HG03575 (cell line): Measurements from ENCODE around the gene NR2C1.

ENCODE experiments used
- ATAC-seq: cut with Tn5 transposase; IDR thresholded peaks from one replicate; pipeline ENCODE4 v1.9.1; 2021; ENCODE audit not compliant: unreplicated experiment, insufficient number of reproducible peaks, low FRiP score; ENCODE audit errors: extremely low read depth

NR2C1 gene

GRCh38 chr12:95089462-95089861 lies 16.0 kb upstream of the NR2C1 start:
- ATAC-seq: no peak

- no peak for ATAC-seq
Observed at GRCh38 chr12:95088379-95088778, 15.0 kb upstream of the NR2C1 start.

DNA sequence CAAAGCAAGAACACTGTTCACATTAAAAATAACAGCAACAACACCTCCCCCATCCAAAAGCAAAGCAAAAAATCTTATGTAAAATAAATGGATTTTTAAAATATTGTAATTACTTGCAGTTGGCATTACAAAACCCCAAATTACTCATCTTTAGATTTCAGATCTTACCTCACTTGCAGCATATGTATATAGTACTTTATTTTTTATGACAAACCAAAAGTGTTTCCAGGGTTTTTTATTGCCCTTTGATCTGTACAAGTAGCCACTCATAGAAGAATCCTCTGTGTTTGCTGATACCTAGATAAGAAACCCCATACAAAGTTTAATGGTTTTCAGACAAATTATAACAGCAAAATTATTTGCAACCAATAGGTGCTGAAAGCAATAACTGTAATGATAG lies 12.2 kb upstream of the NR2C1 start:
- ATAC-seq: no peak

DNA sequence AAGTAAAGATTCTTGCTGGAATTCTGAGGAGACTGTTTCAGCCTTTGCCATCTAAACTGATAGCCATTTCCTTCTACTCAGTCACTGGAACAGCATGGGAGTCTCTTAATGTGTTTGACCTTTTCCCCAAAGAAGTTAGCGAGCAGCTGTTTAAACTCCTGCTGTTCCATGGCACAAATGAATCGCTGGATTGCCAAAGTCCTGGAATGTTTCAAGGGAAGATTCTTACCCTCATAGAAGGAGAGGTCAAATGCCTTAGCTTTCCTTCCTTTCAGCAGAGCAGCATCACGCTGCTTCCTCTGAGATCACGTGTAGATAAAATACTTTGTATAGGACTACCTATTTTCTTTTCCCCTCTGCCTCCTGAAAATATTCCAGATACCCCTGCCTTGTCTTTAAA lies 10.5 kb upstream of the NR2C1 start:
- ATAC-seq: no peak

DNA sequence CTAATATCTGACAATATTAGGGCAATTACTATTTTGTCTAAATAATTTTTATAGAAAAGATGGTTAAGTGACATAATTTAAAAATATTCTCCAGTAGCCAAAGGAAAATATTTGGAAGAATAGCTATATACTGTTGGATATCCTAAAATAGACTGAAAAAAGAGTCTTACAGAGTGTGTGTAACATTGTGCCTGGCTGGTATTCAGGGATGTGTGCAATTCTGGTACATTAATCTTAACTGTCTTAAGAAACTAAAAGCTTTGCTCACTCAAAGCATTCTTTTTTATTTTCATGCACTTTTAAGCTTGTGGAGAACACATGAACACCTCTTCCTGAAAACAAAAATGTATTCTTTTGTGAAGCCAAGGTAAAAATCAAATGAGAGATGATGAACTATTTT lies 10.1 kb upstream of the NR2C1 start:
- ATAC-seq: no peak

DNA sequence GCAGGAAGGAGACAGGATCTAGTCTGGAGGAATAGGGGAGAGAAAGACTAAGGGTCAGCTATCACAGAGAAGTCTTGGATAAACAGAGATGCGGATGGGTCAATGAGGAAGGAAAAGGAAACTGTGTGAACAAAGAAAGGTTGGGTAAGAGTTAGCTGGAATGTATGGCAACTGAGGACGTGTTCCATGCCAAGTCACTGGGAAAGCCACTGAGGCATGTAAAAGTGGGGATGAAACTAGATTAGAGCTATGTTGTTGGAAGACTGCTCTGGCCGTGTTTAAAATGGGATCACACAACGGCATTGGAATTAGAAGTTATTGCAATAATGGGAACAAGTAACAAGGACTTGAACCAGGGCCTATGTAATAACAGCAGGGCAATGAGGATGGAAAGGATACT lies 3.9 kb upstream of the NR2C1 start:
- ATAC-seq: no peak

- no peak for ATAC-seq
Observed at GRCh38 chr12:95074766-95075165, 1.3 kb upstream of the NR2C1 start.

DNA sequence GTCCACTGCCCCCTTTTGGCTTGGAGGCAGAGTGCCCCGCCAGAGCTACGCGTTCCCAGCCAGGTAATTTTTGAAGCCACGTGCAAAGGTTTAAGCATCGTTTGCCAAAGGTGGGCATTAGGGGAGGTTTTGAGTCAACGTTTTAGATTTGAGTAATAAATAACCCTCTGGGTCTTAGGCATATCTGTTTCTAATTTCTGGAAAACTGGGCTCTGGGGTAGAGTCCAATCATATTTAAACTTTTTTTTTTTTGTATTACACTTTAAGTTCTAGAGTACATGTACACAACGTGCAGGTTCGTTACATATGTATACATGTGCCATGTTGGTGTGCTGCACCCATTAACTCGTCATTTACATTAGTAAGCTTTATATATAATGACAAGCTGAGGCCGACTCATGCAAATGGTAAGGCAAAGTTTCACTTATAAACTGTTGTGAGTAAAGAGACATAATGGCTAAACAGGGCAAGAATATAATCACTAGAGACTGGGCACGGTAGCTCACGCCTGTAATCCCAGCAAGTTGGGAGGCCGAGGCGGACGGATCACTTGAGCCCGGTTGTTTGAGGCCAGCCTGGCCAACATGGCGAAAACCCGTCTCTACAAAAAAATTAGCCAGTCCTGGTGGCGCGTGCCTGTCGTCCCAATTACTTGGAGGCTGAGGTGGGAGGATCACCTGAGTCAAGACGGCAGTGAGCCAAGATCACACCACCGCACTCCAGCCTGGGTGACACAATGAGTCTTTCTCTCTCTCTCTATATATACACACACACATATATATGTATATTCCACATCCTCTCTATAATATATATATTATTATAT lies 491 bp upstream of the NR2C1 start:
- no peak for ATAC-seq

GRCh38 chr12:95070378-95070777 lies 3.0 kb downstream of the NR2C1 start:
- no peak for ATAC-seq

GRCh38 chr12:95066091-95066855 lies 7.1 kb downstream of the NR2C1 start:
- ATAC-seq: no peak

- no peak for ATAC-seq
Observed at GRCh38 chr12:95060951-95061350, 12.5 kb downstream of the NR2C1 start.

DNA sequence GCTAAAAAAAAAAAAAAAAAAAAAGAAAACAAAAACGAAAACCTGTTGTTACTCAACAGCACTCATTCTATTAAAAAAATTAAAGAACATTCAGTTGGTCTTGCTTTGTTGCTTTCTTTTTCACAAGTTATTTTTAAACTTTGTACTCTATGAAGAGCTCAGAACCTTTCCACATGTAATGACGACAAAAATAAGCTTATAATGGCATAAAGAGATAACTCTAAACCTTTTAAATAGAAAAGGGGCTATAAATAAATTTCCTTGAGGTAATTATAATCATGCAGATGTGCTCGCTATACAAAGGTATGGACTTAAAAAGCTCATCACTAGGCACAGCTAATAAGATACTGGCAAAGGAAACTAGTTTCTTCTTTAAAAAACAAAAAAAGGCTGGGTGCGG lies 13.4 kb downstream of the NR2C1 start:
- no peak for ATAC-seq

GRCh38 chr12:95057424-95057823 lies 16.0 kb downstream of the NR2C1 start:
- no peak for ATAC-seq

GRCh38 chr12:95055057-95055456 lies 18.4 kb downstream of the NR2C1 start:
- no peak for ATAC-seq

- no peak for ATAC-seq
Observed at GRCh38 chr12:95054206-95054605, 19.2 kb downstream of the NR2C1 start.

- ATAC-seq: no peak
Observed at GRCh38 chr12:95051241-95051640, 22.2 kb downstream of the NR2C1 start.

DNA sequence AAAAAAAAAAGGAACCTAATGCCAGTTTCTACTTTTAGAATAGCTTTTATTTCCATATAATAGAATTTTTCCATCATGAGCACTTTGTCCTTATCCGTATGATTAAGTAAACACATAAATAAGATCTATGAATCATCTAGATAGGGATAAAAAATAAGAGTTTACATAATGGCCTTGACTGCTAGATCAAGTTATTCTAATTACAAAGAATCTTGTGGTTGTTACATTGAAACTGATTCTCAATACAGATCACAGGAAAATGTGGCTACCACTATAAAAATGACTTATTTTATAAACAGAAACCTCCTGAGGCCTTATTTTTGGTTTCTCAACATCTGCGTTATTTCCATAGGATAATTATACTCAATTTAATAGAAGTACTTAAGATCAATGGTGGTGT lies 35.5 kb downstream of the NR2C1 start:
- no peak for ATAC-seq

- no peak for ATAC-seq
Observed at GRCh38 chr12:95034750-95035149, 38.7 kb downstream of the NR2C1 start.

DNA sequence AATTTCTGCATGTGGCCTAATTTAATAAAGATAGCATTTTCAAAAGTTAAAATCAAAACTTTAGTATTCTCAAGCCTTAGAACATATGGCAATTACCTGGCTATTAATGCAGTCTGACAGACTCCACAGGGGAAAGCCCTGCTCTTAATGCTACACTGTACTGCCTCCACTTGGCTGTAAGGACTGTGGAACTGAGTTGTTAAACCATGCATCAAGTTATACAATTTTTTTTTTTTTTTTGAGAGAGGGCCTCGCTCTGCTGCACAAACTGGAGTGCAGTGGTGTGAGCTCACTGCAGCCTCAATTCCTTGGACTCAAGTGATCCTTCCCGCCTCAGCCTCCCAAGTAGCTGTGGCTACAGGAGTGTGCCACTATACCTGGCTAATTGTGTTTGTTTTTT lies 50.9 kb downstream of the NR2C1 start:
- no peak for ATAC-seq

DNA sequence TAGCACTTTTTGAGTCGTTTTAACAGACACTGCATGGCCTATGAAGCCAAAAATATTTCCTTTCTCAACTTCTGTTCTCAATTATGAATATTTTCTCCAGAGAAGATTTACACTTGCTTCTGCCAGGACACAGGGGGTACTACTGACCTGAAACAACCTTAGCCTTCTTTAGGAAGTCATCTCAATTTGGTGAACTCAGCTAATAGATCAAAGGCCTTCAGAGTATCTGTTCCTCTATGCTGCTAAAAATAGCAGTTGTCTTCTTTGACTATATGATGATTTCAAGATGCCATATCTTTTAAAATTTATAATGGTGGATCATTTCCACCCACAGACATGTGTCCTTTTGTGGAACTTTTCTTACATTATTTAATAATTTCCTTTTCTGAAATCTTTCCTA lies 55.9 kb downstream of the NR2C1 start:
- no peak for ATAC-seq
